ENCODE results near the gene C3orf80. TPM values are rescaled to one million over a fixed set of nuclear protein-coding genes. Genes with fewer than 3 reads are reported as not detected.

Gene C3orf80
- total RNA-seq, 4 donors from 2014 or later, result 0.40 to 3.7 (median 1.8) TPM

DNA sequence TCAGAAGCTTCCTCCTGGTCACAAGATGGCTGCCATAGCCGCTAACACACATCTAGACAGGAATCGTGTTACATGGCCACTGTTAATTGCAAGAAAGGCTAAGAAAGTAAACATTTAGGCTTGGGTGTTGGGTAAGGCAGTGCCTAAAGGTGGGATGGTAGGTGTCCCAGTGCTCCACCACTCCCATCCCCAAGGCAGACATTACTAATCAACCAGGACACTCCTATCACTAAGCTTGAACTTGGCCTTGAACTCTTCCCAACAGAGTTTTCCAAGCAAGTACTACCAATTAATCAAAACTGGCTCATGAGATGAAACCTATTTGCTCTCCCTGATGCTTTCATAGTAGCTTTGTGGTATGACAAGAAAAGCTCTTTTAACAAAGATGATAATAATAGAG lies 37.9 kb upstream of the C3orf80 start:
- Histone ChIP-seq H3K4me3 (no peak overlapping the region), H3K4me1 (peaks cover 0 to 19% (median 4%) of the 10 kb centered on the region in 4 donors), H3K27me3 (no peaks in the 10 kb centered on the region), H3K36me3 (no peaks in the 10 kb centered on the region), H3K27ac (no peak overlapping the region), H3K9me3 (no peaks in the 10 kb centered on the region)
- in situ Hi-C loops (cut with MboI; ENCODE audit: low pct_ligation_motif_present in 1 of 4, low pct_unique_long_range_greater_than_20kb in 1 of 4, low sequenced_read_pairs in 3 of 4), result no loop called here
- WGBS, 2 donors (ENCODE audit: low coverage in 1 of 2), result 85% methylated on average over 2 of the region's 2 CpGs; no CpG with 5 or more reads in 1 of the 2 donors
- no peak for DNase-seq
- intact Hi-C loops (cut with DNase I; ENCODE audit: low total_unique reads), result no loop called here
- no peak for TF ChIP-seq POLR2AphosphoS5 (IDR thresholded peaks at IDR 0.05)
- TF ChIP-seq, protein P1, sequence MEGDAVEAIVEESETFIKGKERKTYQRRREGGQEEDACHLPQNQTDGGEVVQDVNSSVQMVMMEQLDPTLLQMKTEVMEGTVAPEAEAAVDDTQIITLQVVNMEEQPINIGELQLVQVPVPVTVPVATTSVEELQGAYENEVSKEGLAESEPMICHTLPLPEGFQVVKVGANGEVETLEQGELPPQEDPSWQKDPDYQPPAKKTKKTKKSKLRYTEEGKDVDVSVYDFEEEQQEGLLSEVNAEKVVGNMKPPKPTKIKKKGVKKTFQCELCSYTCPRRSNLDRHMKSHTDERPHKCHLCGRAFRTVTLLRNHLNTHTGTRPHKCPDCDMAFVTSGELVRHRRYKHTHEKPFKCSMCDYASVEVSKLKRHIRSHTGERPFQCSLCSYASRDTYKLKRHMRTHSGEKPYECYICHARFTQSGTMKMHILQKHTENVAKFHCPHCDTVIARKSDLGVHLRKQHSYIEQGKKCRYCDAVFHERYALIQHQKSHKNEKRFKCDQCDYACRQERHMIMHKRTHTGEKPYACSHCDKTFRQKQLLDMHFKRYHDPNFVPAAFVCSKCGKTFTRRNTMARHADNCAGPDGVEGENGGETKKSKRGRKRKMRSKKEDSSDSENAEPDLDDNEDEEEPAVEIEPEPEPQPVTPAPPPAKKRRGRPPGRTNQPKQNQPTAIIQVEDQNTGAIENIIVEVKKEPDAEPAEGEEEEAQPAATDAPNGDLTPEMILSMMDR (IDR thresholded peaks at IDR 0.05), result no peak
- TF ChIP-seq EP300 (IDR thresholded peaks at IDR 0.05; ENCODE audit: low read depth), result no peak
- TF ChIP-seq POLR2A (IDR thresholded peaks at IDR 0.05), result no peak

GRCh38 chr3:160192310-160193029 lies 32.8 kb upstream of the C3orf80 start:
- TF ChIP-seq EP300 (IDR thresholded peaks at IDR 0.05; ENCODE audit: low read depth) (no peak), POLR2AphosphoS5 (IDR thresholded peaks at IDR 0.05) (no peak), POLR2A (IDR thresholded peaks at IDR 0.05) (no peak)
- TF ChIP-seq, protein P1 (IDR thresholded peaks at IDR 0.05), result no peak
- Histone ChIP-seq H3K36me3 (no peaks in the 10 kb centered on the region), H3K9me3 (no peaks in the 10 kb centered on the region), H3K4me3 (no peak overlapping the region), H3K27me3 (no peaks in the 10 kb centered on the region), H3K4me1 (no peaks in the 10 kb centered on the region), H3K27ac (no peak overlapping the region)
- WGBS, 2 donors (ENCODE audit: low coverage in 1 of 2), result 94% methylated on average over 1 of the region's 1 CpG; no CpG with 5 or more reads in 1 of the 2 donors
- intact Hi-C loops (cut with DNase I; ENCODE audit: low total_unique reads) (no loop called here), in situ Hi-C loops (cut with MboI; ENCODE audit: low pct_ligation_motif_present in 1 of 4, low pct_unique_long_range_greater_than_20kb in 1 of 4, low sequenced_read_pairs in 3 of 4) (no loop called here)
- DNase-seq, result no peak

GRCh38 chr3:160193644-160194192 lies 31.5 kb upstream of the C3orf80 start:
- Histone ChIP-seq H3K36me3 (no peaks in the 10 kb centered on the region), H3K4me1 (no peaks in the 10 kb centered on the region), H3K4me3 (no peak overlapping the region), H3K9me3 (no peaks in the 10 kb centered on the region), H3K27me3 (no peaks in the 10 kb centered on the region), H3K27ac (no peak overlapping the region)
- in situ Hi-C loops (cut with MboI; ENCODE audit: low pct_ligation_motif_present in 1 of 4, low pct_unique_long_range_greater_than_20kb in 1 of 4, low sequenced_read_pairs in 3 of 4), result no loop called here
- TF ChIP-seq EP300 (IDR thresholded peaks at IDR 0.05; ENCODE audit: low read depth) (no peak), POLR2AphosphoS5 (IDR thresholded peaks at IDR 0.05) (no peak), POLR2A (IDR thresholded peaks at IDR 0.05) (no peak)
- TF ChIP-seq, protein P1 (IDR thresholded peaks at IDR 0.05), result no peak
- intact Hi-C loops (cut with DNase I; ENCODE audit: low total_unique reads), result no loop called here
- 84 to 87% methylated on average over 6 of the region's 6 CpGs for WGBS, 2 donors (ENCODE audit: low coverage in 1 of 2)
- no peak for DNase-seq

GRCh38 chr3:160194438-160194837 lies 30.8 kb upstream of the C3orf80 start:
- no peak for DNase-seq
- Histone ChIP-seq H3K4me3 (no peak overlapping the region), H3K27me3 (no peaks in the 10 kb centered on the region), H3K4me1 (no peaks in the 10 kb centered on the region), H3K27ac (no peak overlapping the region), H3K36me3 (no peaks in the 10 kb centered on the region), H3K9me3 (no peaks in the 10 kb centered on the region)
- in situ Hi-C loops (cut with MboI; ENCODE audit: low pct_ligation_motif_present in 1 of 4, low pct_unique_long_range_greater_than_20kb in 1 of 4, low sequenced_read_pairs in 3 of 4), result no loop called here
- intact Hi-C loops (cut with DNase I; ENCODE audit: low total_unique reads), result no loop called here
- TF ChIP-seq, protein P1 (IDR thresholded peaks at IDR 0.05), result no peak
- TF ChIP-seq POLR2AphosphoS5 (IDR thresholded peaks at IDR 0.05), result no peak
- TF ChIP-seq POLR2A (IDR thresholded peaks at IDR 0.05), result no peak
- no peak for TF ChIP-seq EP300 (IDR thresholded peaks at IDR 0.05; ENCODE audit: low read depth)
- 79 to 90% methylated on average over 1 of the region's 1 CpG for WGBS, 2 donors (ENCODE audit: low coverage in 1 of 2)
